Esophagus muscularis mucosa (tissue), 4 donors: ENCODE results near the gene RTTN. TPM values are rescaled to one million over a fixed set of nuclear protein-coding genes. Genes with fewer than 3 reads are reported as not detected.
"Not testable (repeated sequence)": the region's sequence is repeated elsewhere in the genome, so short reads cannot be mapped to it uniquely, and the experiment has no call there.

Experiments used
- DNase-seq: peaks from one replicate; pipeline ENCODE4 v3.0.0-alpha.2; 2017; ENCODE audit errors: extremely low spot score
- H3K27ac ChIP-seq, 4 donors: fragments of 200-600 bp; sonication (generic); replicated peaks in 1 of 4; 1 replicate in 3 of 4; 2 replicates in 1 of 4; pipeline ENCODE4 v1.5.1; 2016 to 2019; ENCODE audit warnings: mild to moderate bottlenecking in 1 of 4
- H3K27me3 ChIP-seq, 4 donors: fragments of 200-600 bp; sonication (generic); one replicate each; pipeline versions ENCODE4 v1.5.1 to v1.6.0; 2016 to 2019
- H3K36me3 ChIP-seq, 4 donors: fragments of 200-600 bp; sonication (generic); one replicate each; pipeline ENCODE4 v1.5.1; 2016 to 2019
- H3K4me1 ChIP-seq, 4 donors: fragments of 200-600 bp; sonication (generic); one replicate each; pipeline ENCODE4 v1.5.1; 2016 to 2019
- H3K4me3 ChIP-seq, 4 donors: fragments of 200-600 bp; sonication (generic); 1 replicate in 2 of 4; 2 replicates in 2 of 4; pipeline ENCODE4 v1.5.1; 2016 to 2019; ENCODE audit warnings: mild to moderate bottlenecking in 4 of 4, moderate library complexity in 1 of 4
- H3K9me3 ChIP-seq, 4 donors: fragments of 200-600 bp; sonication (generic); 1 replicate in 3 of 4; 2 replicates in 1 of 4; pipeline ENCODE4 v1.5.1; 2016 to 2019
- CTCF ChIP-seq, 3 experiments: fragments of 200-600 bp in 2 of 3; fragments of 450-650 bp in 1 of 3; sonication (generic) in 2 of 3; IDR thresholded peaks; one replicate each; pipeline ENCODE4 v1.5.1; 2017 to 2019; ENCODE audit warnings: antibody characterized with exemption in 3 of 3, mild to moderate bottlenecking in 2 of 3, moderate library complexity in 1 of 3
- EP300 ChIP-seq: sonication (generic); formaldehyde crosslinking; IDR thresholded peaks from one replicate; pipeline ENCODE4 v1.6.1; 2017; ENCODE audit warnings: antibody characterized with exemption
- POLR2A ChIP-seq: fragments of 450-650 bp; IDR thresholded peaks from one replicate; pipeline ENCODE4 v1.6.1; 2017; ENCODE audit warnings: antibody characterized with exemption, moderate library complexity, mild to moderate bottlenecking, low read depth
- POLR2AphosphoS5 ChIP-seq, 2 donors: sonication (generic); formaldehyde crosslinking; IDR thresholded peaks; one replicate each; pipeline ENCODE4 v1.6.1; 2017; ENCODE audit warnings: antibody characterized with exemption in 2 of 2
- WGBS: methylation state at CpG from one replicate; pipeline ENCODE4 v1.1.5; 2018; 5-methylcytosine and 5-hydroxymethylcytosine counted together
- intact Hi-C: fragments of 100-400 bp; cut with DNase I; formaldehyde crosslinking; loops from one replicate; pipeline ENCODE4 v1.15.1; 2023
- total RNA-seq, 4 donors: library from RNA; depleted of rRNA; stranded (reverse); fragments of >200 nt; gene quantifications; one replicate each; pipeline versions ENCODE4 v1.1.0 to v1.2.1, GENCODE V29; 2016

Gene RTTN
- total RNA-seq, 4 donors from 2014 or later: 6.7 to 18.7 (median 7.3) TPM

GRCh38 chr18:70110678-70111077 is 94.8 kb downstream of the RTTN start:
- Histone ChIP-seq H3K4me3 (no peak overlapping the region), H3K9me3 (no peaks in the 10 kb centered on the region), H3K27ac (no peak overlapping the region), H3K4me1 (no peaks in the 10 kb centered on the region), H3K36me3 (peaks cover 0 to 60% (median 32%) of the 10 kb centered on the region in 4 donors), H3K27me3 (no peaks in the 10 kb centered on the region)
- WGBS: 100% methylated on average over 6 of the region's 11 CpGs
- intact Hi-C loops: no loop called here
- no peak for DNase-seq
- no peak for TF ChIP-seq POLR2AphosphoS5 (IDR thresholded peaks at IDR 0.05)
- TF ChIP-seq CTCF (IDR thresholded peaks at IDR 0.05): no peak
- no peak for TF ChIP-seq POLR2A
- TF ChIP-seq EP300: no peak

GRCh38 chr18:70107091-70107490 is 98.4 kb downstream of the RTTN start:
- H3K27ac ChIP-seq: no peak overlapping the region
- H3K4me3 ChIP-seq: no peak overlapping the region
- H3K9me3 ChIP-seq: no peaks in the 10 kb centered on the region
- intact Hi-C loops: no loop called here
- no peak for DNase-seq
- H3K27me3 ChIP-seq: no peaks in the 10 kb centered on the region
- H3K36me3 ChIP-seq: peaks cover 8 to 70% (median 49%) of the 10 kb centered on the region in 4 donors
- TF ChIP-seq EP300 (no peak), CTCF (IDR thresholded peaks at IDR 0.05) (no peak), POLR2AphosphoS5 (IDR thresholded peaks at IDR 0.05) (no peak), POLR2A (no peak)
- no peaks in the 10 kb centered on the region for H3K4me1 ChIP-seq
- 66% methylated on average over 6 of the region's 6 CpGs for WGBS

GRCh38 chr18:70102854-70103253 is 102.6 kb downstream of the RTTN start:
- H3K27me3 ChIP-seq, DNase-seq, H3K4me1 ChIP-seq, H3K4me3 ChIP-seq, intact Hi-C loops, H3K27ac ChIP-seq: not testable (repeated sequence)
- Histone ChIP-seq H3K9me3 (peaks cover 0 to 12% (median 9%) of the 10 kb centered on the region in 4 donors), H3K36me3 (peaks cover 8 to 49% (median 23%) of the 10 kb centered on the region in 4 donors)
- WGBS: 98% methylated on average over 7 of the region's 22 CpGs

GRCh38 chr18:70089858-70090257 is 115.6 kb downstream of the RTTN start:
- 80% methylated on average over 1 of the region's 1 CpG for WGBS
- H3K36me3 ChIP-seq: peaks cover 0 to 32% (median 17%) of the 10 kb centered on the region in 4 donors
- no peaks in the 10 kb centered on the region for H3K4me1 ChIP-seq
- H3K9me3 ChIP-seq: no peaks in the 10 kb centered on the region
- intact Hi-C loops: loop anchor here (5.0 kb wide), 1 partner anchor 1243 kb away; no protein-coding TSS in a partner anchor
- no peaks in the 10 kb centered on the region for H3K27me3 ChIP-seq
- no peak for DNase-seq
- TF ChIP-seq POLR2AphosphoS5 (IDR thresholded peaks at IDR 0.05): no peak
- no peak overlapping the region for H3K27ac ChIP-seq
- no peak overlapping the region for H3K4me3 ChIP-seq

- 70% methylated on average over 4 of the region's 4 CpGs for WGBS
- intact Hi-C loops: loop anchor here (5.0 kb wide), 1 partner anchor 1239 kb away; no protein-coding TSS in a partner anchor
- TF ChIP-seq CTCF (IDR thresholded peaks at IDR 0.05): no peak
- TF ChIP-seq POLR2A: no peak
- TF ChIP-seq EP300: no peak
- no peak for TF ChIP-seq POLR2AphosphoS5 (IDR thresholded peaks at IDR 0.05)
Measured at GRCh38 chr18:70086085-70086484, 119.4 kb downstream of the RTTN start.

GRCh38 chr18:70085641-70086040 is 119.8 kb downstream of the RTTN start:
- intact Hi-C loops: loop anchor here (5.0 kb wide), 1 partner anchor 1238 kb away; no protein-coding TSS in a partner anchor
- TF ChIP-seq POLR2A: no peak
- H3K9me3 ChIP-seq: no peaks in the 10 kb centered on the region
- no peaks in the 10 kb centered on the region for H3K4me1 ChIP-seq
- H3K27ac ChIP-seq: no peak overlapping the region
- no peaks in the 10 kb centered on the region for H3K27me3 ChIP-seq
- peaks cover 4 to 26% (median 13%) of the 10 kb centered on the region in 4 donors for H3K36me3 ChIP-seq
- 75% methylated on average over 5 of the region's 5 CpGs for WGBS
- no peak overlapping the region for H3K4me3 ChIP-seq
- no peak for DNase-seq

More at GRCh38 chr18:70086085-70086484, 119.4 kb downstream of the RTTN start:
- Histone ChIP-seq H3K36me3 (peaks cover 4 to 31% (median 15%) of the 10 kb centered on the region in 4 donors), H3K9me3 (no peaks in the 10 kb centered on the region), H3K27ac (no peak overlapping the region), H3K27me3 (no peaks in the 10 kb centered on the region), H3K4me3 (no peak overlapping the region), H3K4me1 (no peaks in the 10 kb centered on the region)
- DNase-seq: no peak
